HFF-Myc (cell line): ENCODE results near the gene MCF2L2.

ENCODE experiments used
- DNase-seq: peaks from one replicate; pipeline ENCODE4 v3.0.0-alpha.2; 2011; ENCODE audit warnings: low read depth; ENCODE audit errors: extremely low read depth
- H3K4me3 ChIP-seq: replicated peaks from 2 replicates; pipeline ENCODE4 v1.5.1; 2011; ENCODE audit warnings: low read depth, mild to moderate bottlenecking, control low read depth, low read length
- TF ChIP-seq, protein P1 (sequence below): IDR thresholded peaks from 2 replicates; pipeline ENCODE4 v1.5.1; 2012; ENCODE audit warnings: mild to moderate bottlenecking, low read depth, low read length, control low read depth; ENCODE audit errors: missing control alignments

MCF2L2 gene

DNA sequence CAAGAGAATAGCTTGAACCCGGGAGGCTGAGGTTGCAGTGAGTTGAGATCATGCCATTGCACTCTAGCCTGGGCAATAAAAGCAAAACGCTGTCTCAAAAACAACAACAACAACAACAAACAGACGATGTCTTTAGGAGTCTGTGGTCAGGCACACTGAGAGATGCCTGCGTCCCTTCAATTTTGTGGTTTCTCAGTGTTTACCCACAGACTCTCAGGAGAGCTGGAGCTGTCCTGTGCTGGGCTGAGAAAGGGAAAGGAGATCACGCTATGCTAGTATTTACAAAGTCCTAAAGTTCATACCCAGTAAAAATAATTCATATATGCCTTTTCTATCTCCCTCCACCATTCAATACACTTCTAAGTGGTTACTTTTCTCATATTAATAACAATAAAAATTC is 272.2 kb downstream of the MCF2L2 start:
- TF ChIP-seq, protein P1, sequence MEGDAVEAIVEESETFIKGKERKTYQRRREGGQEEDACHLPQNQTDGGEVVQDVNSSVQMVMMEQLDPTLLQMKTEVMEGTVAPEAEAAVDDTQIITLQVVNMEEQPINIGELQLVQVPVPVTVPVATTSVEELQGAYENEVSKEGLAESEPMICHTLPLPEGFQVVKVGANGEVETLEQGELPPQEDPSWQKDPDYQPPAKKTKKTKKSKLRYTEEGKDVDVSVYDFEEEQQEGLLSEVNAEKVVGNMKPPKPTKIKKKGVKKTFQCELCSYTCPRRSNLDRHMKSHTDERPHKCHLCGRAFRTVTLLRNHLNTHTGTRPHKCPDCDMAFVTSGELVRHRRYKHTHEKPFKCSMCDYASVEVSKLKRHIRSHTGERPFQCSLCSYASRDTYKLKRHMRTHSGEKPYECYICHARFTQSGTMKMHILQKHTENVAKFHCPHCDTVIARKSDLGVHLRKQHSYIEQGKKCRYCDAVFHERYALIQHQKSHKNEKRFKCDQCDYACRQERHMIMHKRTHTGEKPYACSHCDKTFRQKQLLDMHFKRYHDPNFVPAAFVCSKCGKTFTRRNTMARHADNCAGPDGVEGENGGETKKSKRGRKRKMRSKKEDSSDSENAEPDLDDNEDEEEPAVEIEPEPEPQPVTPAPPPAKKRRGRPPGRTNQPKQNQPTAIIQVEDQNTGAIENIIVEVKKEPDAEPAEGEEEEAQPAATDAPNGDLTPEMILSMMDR: no peak
- no peak overlapping the region for H3K4me3 ChIP-seq
- DNase-seq: no peak

DNA sequence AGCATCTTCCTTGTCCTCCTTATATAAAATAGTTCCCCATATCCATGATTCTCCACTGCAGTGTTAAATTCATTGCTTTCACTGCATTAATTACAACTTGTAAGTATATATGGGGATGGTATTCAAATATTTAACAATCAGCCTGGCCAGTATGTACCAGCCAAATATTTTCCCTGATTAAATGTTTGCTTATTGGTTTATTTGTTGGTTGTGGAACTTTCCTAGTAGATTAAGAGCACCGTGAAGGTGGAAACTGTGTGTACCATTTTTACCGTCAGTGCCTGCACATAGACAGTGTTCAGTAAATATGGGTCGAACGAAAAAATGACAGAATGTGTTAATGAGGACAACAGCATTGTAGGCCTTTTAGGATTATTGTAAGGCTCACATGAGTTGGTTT is 272.9 kb downstream of the MCF2L2 start:
- DNase-seq: no peak
- no peak overlapping the region for H3K4me3 ChIP-seq
- TF ChIP-seq, protein P1: no peak

DNA sequence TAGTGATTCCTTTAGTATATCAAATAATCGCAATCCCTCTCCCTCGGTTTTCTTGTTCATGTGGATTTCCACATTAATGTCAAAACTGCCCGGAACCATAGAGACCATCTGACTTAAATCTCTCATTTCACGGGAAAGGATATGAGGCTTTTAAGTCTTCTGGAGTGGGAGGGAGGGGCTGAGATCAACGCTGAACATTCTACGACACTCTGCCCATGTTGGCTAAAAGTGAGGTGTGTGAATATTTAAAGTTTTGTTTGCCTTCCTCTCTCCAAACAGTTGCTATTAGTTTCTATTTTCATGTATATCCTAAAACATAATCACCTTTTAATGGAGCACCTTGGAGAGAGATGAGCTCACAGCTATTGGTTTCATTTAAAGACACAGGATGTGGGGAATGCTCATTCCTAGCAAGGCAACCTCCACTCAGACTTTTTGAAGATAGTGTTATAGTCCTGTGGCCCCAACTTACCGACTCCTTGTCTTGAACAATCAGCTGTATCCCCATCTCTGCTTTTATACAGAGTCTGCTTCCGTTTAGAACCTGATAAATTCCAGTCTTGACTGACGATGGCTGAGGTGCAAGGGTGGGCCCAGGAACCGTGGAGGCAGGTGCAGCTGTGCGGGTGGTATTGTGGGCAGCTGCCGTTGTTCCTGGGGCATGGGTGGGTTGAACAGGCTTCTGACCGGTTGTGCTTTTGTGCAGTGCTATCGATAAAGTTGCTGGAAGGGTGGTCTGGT is 275.0 kb downstream of the MCF2L2 start:
- TF ChIP-seq, protein P1: no peak
- H3K4me3 ChIP-seq: no peak overlapping the region

DNA sequence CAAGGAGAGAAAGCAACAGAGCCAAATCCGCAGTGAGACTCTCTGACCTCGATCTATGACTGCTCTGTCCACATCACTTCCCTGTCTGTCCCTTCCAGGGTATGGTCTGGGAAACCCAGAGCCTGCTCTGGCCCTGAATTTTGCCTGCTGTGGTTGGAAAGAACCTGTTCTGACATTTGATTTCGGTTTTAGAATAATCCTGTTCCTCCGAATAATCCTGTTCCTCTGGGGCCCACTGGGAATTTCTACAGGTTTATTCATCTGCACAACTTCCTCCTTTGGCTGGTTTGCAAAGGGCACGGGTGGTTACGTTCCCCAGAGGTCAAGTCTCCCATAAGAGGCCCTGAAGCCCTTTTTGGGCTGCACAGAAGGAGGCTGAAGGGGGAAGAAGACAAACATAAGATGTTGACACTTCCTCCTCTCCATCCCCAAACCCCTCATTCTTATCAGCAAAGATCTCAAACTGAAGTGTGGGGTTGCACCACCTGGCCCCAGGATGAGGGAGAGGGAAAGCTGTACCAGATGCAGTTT is 276.5 kb downstream of the MCF2L2 start:
- no peak overlapping the region for H3K4me3 ChIP-seq
- no peak for DNase-seq
- TF ChIP-seq, protein P1: no peak

More for the DNA sequence above, 275.0 kb downstream of the MCF2L2 start:
- no peak for DNase-seq

DNA sequence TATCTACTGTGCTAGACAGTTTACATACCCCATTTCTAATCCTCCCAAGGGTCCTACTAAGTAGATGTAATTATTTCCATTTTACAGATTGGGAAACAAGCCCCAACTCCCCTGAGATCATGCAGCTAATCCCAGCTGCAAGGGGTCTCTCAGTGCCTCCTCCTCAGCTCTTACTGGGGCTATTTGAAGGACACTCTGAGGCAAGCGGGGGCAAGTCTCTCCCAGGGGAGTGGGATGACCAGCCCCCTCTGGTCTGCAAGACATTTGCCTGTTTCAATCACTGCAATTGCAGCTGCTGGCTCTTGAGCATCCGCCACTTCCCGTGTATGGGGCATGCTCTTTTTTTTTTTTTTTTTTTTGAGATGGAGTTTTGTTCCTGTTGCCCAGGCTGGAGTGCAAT is 277.3 kb downstream of the MCF2L2 start:
- no peak overlapping the region for H3K4me3 ChIP-seq
- TF ChIP-seq, protein P1: no peak
- no peak for DNase-seq

DNA sequence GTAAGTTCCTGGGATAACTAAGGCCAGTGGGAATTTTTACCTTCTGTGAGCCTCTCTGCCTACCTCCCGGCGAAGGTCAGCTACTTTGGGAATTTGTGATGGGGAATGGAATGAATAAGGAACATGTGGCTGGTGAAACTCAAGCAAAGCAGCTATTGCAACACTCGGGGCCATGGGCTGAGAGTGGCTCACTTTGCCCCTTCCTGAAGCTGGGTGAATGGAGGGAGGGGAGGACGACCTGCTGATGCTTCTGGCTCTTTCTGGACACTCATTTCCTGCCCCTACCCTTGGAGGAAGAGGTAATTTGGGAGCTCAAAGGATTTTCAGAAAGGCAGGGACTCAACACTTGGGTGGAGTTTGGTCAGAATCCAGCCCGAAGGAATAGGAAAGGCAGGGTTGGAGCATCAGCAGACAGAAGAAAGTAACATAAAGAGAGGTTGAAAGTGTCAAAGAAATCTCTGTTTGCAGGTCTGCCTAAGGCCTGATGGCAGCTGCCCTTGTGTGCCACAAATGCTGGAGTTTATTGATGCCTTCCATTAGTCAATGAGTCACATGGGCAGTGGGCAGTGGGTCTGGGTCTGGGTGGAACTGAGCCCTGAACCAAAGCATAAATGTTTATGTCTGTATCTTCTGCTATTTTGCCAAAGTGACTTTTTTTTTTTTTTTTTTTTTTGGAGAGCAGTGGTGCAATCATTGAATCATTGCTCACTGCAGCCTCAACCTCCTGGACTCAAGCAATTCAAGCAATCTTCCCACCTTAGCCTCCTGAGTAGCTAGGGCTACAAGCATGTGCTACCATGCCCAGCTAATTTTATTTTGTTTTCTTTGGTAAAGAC is 278.3 kb downstream of the MCF2L2 start:
- DNase-seq: no peak
- no peak overlapping the region for H3K4me3 ChIP-seq
- TF ChIP-seq, protein P1: no peak
